Loucy (cell line): ENCODE measurements around the gene FLT3LG.

Source experiments
- EZH2phosphoT487 ChIP-seq: fragments of 200-600 bp; IDR thresholded peaks from 2 replicates; pipeline ENCODE4 v1.6.1; 2018; ENCODE audit warnings: antibody characterized with exemption, mild to moderate bottlenecking, moderate library complexity, borderline replicate concordance
- TF ChIP-seq, protein P1 (sequence below): fragments of 200-600 bp; sonication (generic); conservative IDR thresholded peaks from 2 replicates; pipeline ENCODE4 v1.5.1; 2014; ENCODE audit warnings: mild to moderate bottlenecking, antibody characterized with exemption, low read length

DNA sequence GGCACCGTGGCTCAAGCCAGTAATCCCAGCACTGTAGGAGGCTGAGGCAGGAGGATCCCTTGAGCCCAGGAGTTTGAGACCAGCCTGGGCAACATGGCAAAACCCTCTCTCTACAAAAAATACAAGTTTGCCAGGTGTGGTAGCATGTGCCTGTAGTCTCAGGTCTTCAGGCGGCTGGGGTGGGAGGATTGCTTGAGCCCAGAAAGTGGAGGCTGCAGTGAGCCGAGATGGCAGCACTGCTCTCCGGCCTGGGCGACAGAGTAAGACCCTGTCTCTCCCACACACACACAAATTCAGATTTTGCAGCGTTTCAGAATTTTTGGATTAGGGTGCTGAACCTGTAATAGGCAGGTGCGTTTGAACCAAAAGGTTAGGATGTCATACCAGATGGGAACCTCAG lies 24.5 kb downstream of the FLT3LG start:
- TF ChIP-seq, protein P1, sequence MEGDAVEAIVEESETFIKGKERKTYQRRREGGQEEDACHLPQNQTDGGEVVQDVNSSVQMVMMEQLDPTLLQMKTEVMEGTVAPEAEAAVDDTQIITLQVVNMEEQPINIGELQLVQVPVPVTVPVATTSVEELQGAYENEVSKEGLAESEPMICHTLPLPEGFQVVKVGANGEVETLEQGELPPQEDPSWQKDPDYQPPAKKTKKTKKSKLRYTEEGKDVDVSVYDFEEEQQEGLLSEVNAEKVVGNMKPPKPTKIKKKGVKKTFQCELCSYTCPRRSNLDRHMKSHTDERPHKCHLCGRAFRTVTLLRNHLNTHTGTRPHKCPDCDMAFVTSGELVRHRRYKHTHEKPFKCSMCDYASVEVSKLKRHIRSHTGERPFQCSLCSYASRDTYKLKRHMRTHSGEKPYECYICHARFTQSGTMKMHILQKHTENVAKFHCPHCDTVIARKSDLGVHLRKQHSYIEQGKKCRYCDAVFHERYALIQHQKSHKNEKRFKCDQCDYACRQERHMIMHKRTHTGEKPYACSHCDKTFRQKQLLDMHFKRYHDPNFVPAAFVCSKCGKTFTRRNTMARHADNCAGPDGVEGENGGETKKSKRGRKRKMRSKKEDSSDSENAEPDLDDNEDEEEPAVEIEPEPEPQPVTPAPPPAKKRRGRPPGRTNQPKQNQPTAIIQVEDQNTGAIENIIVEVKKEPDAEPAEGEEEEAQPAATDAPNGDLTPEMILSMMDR, result no peak
- no peak for TF ChIP-seq EZH2phosphoT487
